GM19328 (cell line): ENCODE results near the gene NRXN3.

Experiments used
- ATAC-seq: cut with Tn5 transposase; IDR thresholded peaks from one replicate; pipeline ENCODE4 v1.9.1; 2021; ENCODE audit warnings: mild to moderate bottlenecking, moderate library complexity; ENCODE audit not compliant: unreplicated experiment

The NRXN3 gene

GRCh38 chr14:79896009-79896408 is 1725.8 kb downstream of the NRXN3 start:
- ATAC-seq = no peak

- no peak for ATAC-seq
These were observed 1729.4 kb downstream of the NRXN3 start for GRCh38 chr14:79899610-79900009.

- no peak for ATAC-seq
These were observed 1734.3 kb downstream of the NRXN3 start for GRCh38 chr14:79904497-79904896.

GRCh38 chr14:79906994-79907393 is 1736.8 kb downstream of the NRXN3 start:
- ATAC-seq = no peak

GRCh38 chr14:79910086-79910485 is 1739.9 kb downstream of the NRXN3 start:
- no peak for ATAC-seq

GRCh38 chr14:79911744-79912143 is 1741.6 kb downstream of the NRXN3 start:
- ATAC-seq = no peak

GRCh38 chr14:79914595-79914994 is 1744.4 kb downstream of the NRXN3 start:
- no peak for ATAC-seq

GRCh38 chr14:79915406-79915805 is 1745.2 kb downstream of the NRXN3 start:
- ATAC-seq = no peak

GRCh38 chr14:79916281-79916680 is 1746.1 kb downstream of the NRXN3 start:
- ATAC-seq = no peak

GRCh38 chr14:79916892-79917291 is 1746.7 kb downstream of the NRXN3 start:
- ATAC-seq = no peak
